22Rv1 (cell line): ENCODE results near the gene IP6K1.

Experiments
- H3K27ac ChIP-seq: fragments of 450-650 bp; 2 replicates; pipeline ENCODE4 v1.5.1; 2017
- ZFX ChIP-seq: fragments of 450-650 bp; IDR thresholded peaks from 2 replicates; pipeline ENCODE4 v1.6.1; 2017; ENCODE audit warnings: antibody characterized with exemption, borderline replicate concordance
- TF ChIP-seq, protein P1 (sequence below): fragments of 450-650 bp; IDR thresholded peaks from 2 replicates; pipeline ENCODE4 v1.5.1; 2017; ENCODE audit warnings: mild to moderate bottlenecking

IP6K1 gene

DNA sequence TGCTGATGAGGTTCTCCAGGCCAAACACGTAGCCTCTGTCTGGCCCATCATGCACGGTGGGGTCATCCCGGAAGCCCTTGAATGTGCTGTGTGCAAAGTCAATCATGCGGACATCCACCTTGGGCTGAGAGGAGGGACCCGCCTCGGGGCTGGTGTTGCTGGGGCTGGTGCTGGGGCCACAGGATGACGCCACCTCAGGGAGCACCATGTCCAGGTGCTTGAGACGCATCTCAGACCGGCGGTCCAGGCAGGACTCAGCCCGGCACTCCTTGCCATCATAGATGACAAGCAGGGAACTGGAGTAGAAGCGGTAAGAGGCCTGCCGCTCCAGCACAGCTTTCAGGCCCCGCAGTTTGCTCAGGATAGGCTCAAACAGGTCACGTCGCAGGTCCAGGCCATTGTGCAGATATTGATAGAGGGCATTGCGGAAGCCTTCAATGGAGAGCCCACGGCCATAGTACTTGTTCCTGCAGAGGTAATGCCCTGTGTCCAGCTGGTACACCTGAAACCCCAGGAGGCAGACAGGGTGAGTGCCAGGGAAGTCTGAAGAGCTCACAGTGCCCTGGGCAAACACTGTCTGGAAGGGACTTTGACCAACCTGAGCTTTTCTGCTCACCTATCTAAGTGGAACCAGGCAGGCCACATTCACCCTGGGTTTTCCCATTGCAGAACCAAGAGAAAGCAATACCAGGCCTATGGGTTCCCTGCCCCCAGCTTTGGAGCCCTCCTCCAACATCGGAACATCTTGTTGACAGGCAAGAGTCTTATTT, 59.0 kb downstream of the IP6K1 start:
- TF ChIP-seq, protein P1, sequence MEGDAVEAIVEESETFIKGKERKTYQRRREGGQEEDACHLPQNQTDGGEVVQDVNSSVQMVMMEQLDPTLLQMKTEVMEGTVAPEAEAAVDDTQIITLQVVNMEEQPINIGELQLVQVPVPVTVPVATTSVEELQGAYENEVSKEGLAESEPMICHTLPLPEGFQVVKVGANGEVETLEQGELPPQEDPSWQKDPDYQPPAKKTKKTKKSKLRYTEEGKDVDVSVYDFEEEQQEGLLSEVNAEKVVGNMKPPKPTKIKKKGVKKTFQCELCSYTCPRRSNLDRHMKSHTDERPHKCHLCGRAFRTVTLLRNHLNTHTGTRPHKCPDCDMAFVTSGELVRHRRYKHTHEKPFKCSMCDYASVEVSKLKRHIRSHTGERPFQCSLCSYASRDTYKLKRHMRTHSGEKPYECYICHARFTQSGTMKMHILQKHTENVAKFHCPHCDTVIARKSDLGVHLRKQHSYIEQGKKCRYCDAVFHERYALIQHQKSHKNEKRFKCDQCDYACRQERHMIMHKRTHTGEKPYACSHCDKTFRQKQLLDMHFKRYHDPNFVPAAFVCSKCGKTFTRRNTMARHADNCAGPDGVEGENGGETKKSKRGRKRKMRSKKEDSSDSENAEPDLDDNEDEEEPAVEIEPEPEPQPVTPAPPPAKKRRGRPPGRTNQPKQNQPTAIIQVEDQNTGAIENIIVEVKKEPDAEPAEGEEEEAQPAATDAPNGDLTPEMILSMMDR: no peak
- TF ChIP-seq ZFX: no peak
- peak overlapping the region; percentile 97; the same call in 1 of the 2 replicates for H3K27ac ChIP-seq

DNA sequence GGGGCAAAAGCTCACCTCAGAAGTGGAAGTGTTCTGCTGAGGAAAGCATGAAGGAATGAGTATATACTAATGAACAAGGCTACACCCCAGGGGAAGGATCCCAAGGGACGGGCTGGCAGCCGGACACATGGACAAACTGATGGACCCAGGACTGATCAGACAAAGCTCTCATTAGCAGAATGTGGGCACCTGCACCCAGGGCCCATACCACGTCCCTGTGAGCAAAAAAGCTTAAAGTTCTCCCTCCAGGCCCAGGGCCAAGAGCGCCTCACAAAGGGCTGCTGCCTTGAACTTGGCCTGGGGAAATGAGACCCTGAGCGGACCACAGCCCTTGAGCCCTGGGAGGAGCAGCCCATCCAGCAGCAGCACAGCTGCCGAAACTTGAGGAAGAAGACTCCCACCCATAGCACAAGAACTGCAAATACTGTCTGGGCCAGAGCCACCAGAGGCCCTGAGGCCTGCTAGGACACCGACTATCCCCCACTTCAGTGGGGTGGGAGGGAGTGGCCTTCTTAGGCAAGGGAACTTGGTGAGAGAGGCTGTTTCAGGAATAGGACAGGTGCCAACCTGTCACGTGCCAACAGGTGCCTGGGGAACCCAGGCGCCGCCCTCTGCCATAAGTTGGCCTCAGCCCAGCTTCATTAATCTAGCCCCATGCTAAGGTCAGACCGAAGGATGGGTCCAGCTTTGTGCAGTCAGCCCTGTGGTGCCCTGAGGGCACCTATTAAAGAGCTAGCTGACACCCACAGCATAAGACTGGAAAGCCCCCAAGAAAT, 60.2 kb downstream of the IP6K1 start:
- H3K27ac ChIP-seq: peak overlapping the region; percentile 97
- no peak for TF ChIP-seq ZFX
- TF ChIP-seq, protein P1: no peak

DNA sequence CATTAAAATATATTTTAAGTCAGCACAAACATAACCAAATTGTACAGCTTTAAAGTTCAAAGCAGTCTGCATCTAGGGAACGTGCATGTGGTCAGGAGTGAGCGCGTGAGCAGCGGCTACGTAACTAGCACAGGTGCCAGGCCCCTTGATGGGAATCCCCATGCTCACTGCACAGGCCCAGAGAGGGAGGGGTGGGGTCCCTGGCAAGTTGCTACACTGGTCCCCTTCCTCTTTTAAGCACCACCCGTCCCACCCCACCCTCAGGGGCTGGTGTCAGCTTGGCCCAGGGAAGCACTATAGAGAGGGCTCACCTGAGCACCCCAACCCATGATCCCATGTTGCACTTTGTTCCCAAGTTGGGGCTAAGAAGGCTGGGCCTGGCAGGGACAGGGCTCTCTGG, 61.8 kb downstream of the IP6K1 start:
- no peak for TF ChIP-seq ZFX
- TF ChIP-seq, protein P1: no peak
- peak overlapping the region; percentile 97 for H3K27ac ChIP-seq

DNA sequence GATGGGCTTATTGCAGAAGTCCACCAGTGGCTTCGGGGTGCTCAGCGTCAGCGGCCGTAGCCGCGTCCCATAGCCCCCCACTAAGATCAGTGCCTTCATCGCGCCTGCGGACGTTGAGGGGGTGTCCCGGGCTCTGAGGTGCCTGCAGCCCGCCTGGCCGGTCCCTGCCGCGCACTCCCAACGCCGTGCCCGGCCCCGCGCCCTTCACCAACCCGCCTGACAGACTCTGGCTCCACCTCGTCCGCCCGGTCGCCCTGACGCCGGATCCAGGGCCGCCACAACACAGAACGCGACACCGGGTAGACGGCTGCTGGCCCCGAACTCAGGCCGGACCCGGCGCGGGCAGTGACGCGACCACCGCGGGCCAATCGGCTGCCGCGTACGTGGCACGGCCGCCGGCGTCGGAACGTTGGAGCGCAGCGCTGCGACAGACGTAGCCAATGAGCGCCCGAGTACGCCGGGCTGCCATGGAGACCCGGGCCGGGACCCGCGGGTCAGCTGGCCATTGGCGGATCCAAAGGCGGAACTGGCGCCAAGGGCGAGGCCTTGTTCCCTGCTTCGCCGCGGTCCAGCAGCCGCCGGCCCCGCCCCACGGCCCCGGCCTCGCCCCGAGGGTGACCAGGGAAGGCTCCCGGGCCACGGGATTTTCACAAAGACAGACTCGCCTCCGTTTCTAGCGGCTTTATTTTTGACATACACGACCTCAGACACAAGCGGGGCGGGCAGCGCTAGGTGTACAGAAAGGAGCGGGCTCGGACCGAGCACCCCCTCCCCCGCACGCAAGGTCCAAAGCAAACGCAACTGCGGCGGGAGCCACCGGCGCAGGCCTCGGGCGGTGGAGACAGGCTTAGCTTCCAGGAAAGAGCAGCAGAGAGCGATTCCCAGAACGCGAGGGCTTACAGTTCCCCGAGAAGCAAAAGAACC, 62.5 kb downstream of the IP6K1 start, which contains the start of gene GMPPB:
TSS of gene GMPPB (minus strand) at position 324 of the 924 bp plus-strand sequence. CDS start at position 99, 225 bp downstream.
- H3K27ac ChIP-seq: peak within 1 kb of the TSS; percentile 97
- TF ChIP-seq ZFX: no peak
- TF ChIP-seq, protein P1: no peak

DNA sequence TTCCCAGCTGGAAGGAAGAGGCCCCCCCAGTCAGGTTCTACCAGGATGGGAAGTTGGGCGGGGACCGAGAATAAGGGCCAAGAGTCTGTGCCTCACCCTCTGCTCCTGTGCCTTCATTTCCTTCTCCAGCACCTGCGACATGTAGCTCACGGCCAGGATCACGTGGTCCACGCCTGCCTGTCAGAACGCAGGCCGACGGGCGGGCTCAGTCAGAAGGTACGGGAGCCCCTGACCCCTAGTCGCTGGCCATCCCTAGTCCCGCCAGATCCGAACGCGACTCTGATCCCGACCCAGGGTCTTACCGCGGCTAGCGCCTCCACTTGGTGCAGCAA, 63.1 kb downstream of the IP6K1 start:
- peak overlapping the region; percentile 97 for H3K27ac ChIP-seq
- TF ChIP-seq, protein P1: no peak
- TF ChIP-seq ZFX: no peak

DNA sequence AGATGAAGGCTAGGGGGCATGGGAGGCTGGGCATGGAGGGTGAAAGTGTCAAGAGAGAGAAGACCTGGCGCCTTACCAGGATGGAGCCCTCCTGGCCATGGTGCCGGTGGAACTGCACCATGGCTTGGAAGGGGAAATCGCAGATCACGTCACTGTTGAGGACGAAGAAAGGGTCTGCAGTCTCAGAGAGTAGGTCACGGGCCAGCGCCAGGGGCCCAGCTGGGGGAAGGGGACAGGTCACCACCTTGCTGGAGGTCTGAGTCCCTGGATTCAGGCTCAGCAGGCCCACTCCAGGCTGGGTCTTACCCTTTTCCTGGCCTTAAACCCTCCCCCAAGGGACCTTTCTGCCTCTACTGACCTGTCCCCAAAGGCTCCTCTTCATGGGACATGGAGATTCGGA, 63.4 kb downstream of the IP6K1 start:
- no peak for TF ChIP-seq ZFX
- TF ChIP-seq, protein P1: no peak
- H3K27ac ChIP-seq: peak overlapping the region; percentile 97
